Natural killer cell (primary cell): ENCODE data around the gene PCGF3. TPM values are rescaled to one million over a fixed set of nuclear protein-coding genes. Genes with fewer than 3 reads are reported as not detected.

ENCODE experiments used
- ATAC-seq, 3 donors: fragments of 150-1000 bp in 2 of 3; fragments of 200-7000 bp in 1 of 3; cut with Tn5 transposase; 1 replicate in 1 of 3; 2 replicates in 2 of 3; pipeline ENCODE4 v1.10.0; 2021; ENCODE audit warnings: mild to moderate bottlenecking in 2 of 3, moderate library complexity in 2 of 3
- DNase-seq, 2 donors: peaks; one replicate each; pipeline versions ENCODE4 v3.0.0 to v3.0.0-alpha.2; 2013 to 2021; ENCODE audit warnings: mixed read lengths in 1 of 2
- H3K27ac ChIP-seq: one replicate; pipeline ENCODE4 v1.5.1; 2013; ENCODE audit warnings: mild to moderate bottlenecking, low read length
- H3K27me3 ChIP-seq: one replicate; pipeline ENCODE4 v1.6.1; 2013; ENCODE audit warnings: low read length; ENCODE audit not compliant: control insufficient read depth, insufficient read depth
- H3K36me3 ChIP-seq: one replicate; pipeline ENCODE4 v1.6.1; 2013; ENCODE audit warnings: low read length; ENCODE audit not compliant: control insufficient read depth, insufficient read depth
- H3K4me1 ChIP-seq: one replicate; pipeline ENCODE4 v1.6.1; 2013; ENCODE audit warnings: low read length; ENCODE audit not compliant: control insufficient read depth, insufficient read depth
- H3K4me3 ChIP-seq: one replicate; pipeline ENCODE4 v1.5.1; 2013; ENCODE audit warnings: low read length
- H3K9me3 ChIP-seq: one replicate; pipeline ENCODE4 v1.6.1; 2013; ENCODE audit warnings: low read length; ENCODE audit not compliant: control insufficient read depth, insufficient read depth
- H3K27ac Mint-ChIP-seq, 2 donors: one replicate each; pipeline ENCODE4 v1.8.0; 2022; ENCODE audit warnings: mild to moderate bottlenecking in 2 of 2, mixed read lengths in 2 of 2, moderate library complexity in 1 of 2
- H3K27me3 Mint-ChIP-seq, 2 donors: one replicate each; pipeline ENCODE4 v1.8.0; 2022; ENCODE audit warnings: low read depth in 2 of 2, mixed read lengths in 2 of 2
- H3K36me3 Mint-ChIP-seq: one replicate; pipeline ENCODE4 v1.8.0; 2022; ENCODE audit warnings: mixed read lengths
- H3K4me1 Mint-ChIP-seq, 2 donors: one replicate each; pipeline ENCODE4 v1.8.0; 2022; ENCODE audit warnings: mixed read lengths in 2 of 2
- H3K4me3 Mint-ChIP-seq: one replicate; pipeline ENCODE4 v1.8.0; 2022; ENCODE audit warnings: mild to moderate bottlenecking, moderate library complexity, mixed read lengths
- H3K9me3 Mint-ChIP-seq, 2 donors: one replicate each; pipeline ENCODE4 v1.8.0; 2022; ENCODE audit warnings: mixed read lengths in 2 of 2
- CTCF ChIP-seq: fragments of 200-600 bp; IDR thresholded peaks from one replicate; pipeline ENCODE4 v1.8.0; 2022; ENCODE audit warnings: antibody characterized with exemption
- WGBS: methylation state at CpG from one replicate; pipeline ENCODE4 v1.1.7; 2013; ENCODE audit warnings: missing lambda C conversion rate; ENCODE audit not compliant: insufficient coverage; 5-methylcytosine and 5-hydroxymethylcytosine counted together
- intact Hi-C: fragments of 100-400 bp; cut with micrococcal nuclease; formaldehyde crosslinking; loops from one replicate; pipeline ENCODE4 v1.14.2; 2022
- total RNA-seq, 4 donors: library from RNA; stranded (reverse); fragments of 120-200 nt in 1 of 4; gene quantifications; one replicate each; pipeline versions ENCODE4 v1.2.3 to v1.2.4, GENCODE V29; 2013 to 2022

The PCGF3 gene
- total RNA-seq, 3 donors from 2014 or later (not counting 1 experiment from before 2014, with no cell fraction given), result 71.2 to 101 (median 97.2) TPM

GRCh38 chr4:671769-672168 is 33.9 kb upstream of the PCGF3 start:
- no peak for TF ChIP-seq CTCF
- ATAC-seq (no peak), DNase-seq (no peak)
- Mint-ChIP-seq H3K4me3 (no peak overlapping the region), H3K4me1 (peaks cover 7 to 14% of the 10 kb centered on the region in 2 donors), H3K9me3 (no peaks in the 10 kb centered on the region), H3K27me3 (no peaks in the 10 kb centered on the region), H3K27ac (no peak overlapping the region), H3K36me3 (no peaks in the 10 kb centered on the region)
- H3K4me3 ChIP-seq, result no peak overlapping the region
- H3K36me3 ChIP-seq, result peaks cover 17% of the 10 kb centered on the region
- no peaks in the 10 kb centered on the region for H3K27me3 ChIP-seq
- no peaks in the 10 kb centered on the region for H3K9me3 ChIP-seq
- peaks cover 31% of the 10 kb centered on the region for H3K4me1 ChIP-seq
- H3K27ac ChIP-seq, result no peak overlapping the region
- WGBS, result 90% methylated on average over 2 of the region's 3 CpGs
- intact Hi-C loops, result no loop called here

GRCh38 chr4:673349-674091 is 32.1 kb upstream of the PCGF3 start:
- Mint-ChIP-seq H3K4me1 (peaks cover 7 to 14% of the 10 kb centered on the region in 2 donors), H3K4me3 (peak overlapping the region; percentile 82), H3K36me3 (no peaks in the 10 kb centered on the region), H3K9me3 (no peaks in the 10 kb centered on the region), H3K27me3 (no peaks in the 10 kb centered on the region), H3K27ac (peak overlapping the region; percentile 81 to 92)
- DNase-seq, result no peak
- no peaks in the 10 kb centered on the region for H3K27me3 ChIP-seq
- no peak for ATAC-seq
- peaks cover 17% of the 10 kb centered on the region for H3K36me3 ChIP-seq
- 14% methylated on average over 55 of the region's 55 CpGs for WGBS
- intact Hi-C loops, result loop anchor here (1.0 kb wide), 1 partner anchor 429 kb away; no protein-coding TSS in a partner anchor
- peak overlapping the region; percentile 54 for H3K4me3 ChIP-seq
- no peak for TF ChIP-seq CTCF
- H3K27ac ChIP-seq, result no peak overlapping the region
- H3K9me3 ChIP-seq, result no peaks in the 10 kb centered on the region
- H3K4me1 ChIP-seq, result peaks cover 31% of the 10 kb centered on the region

GRCh38 chr4:674172-675035 is 31.2 kb upstream of the PCGF3 start, which contains the start of the genes ATP5ME and MYL5:
Gene ATP5ME (minus strand): TSS chr4:674276. CDS start chr4:674247, 29 bp downstream.
Gene MYL5 (plus strand): TSS chr4:674542. CDS start chr4:678027, 3,485 bp downstream.
- intact Hi-C loops, result loop anchor here (1.0 kb wide), 1 partner anchor 430 kb away; no protein-coding TSS in a partner anchor
- WGBS, result under 1% methylated on average over 84 of the region's 84 CpGs

More at GRCh38 chr4:674172-675035, 31.2 kb upstream of the PCGF3 start, which contains the start of the genes ATP5ME and MYL5:
- Histone ChIP-seq H3K4me3 (peak within 1 kb of the TSS; percentile 61), H3K27me3 (no peaks in the 10 kb centered on the region), H3K27ac (peak within 1 kb of the TSS; percentile 92), H3K9me3 (no peaks in the 10 kb centered on the region), H3K36me3 (peaks cover 17% of the 10 kb centered on the region), H3K4me1 (peaks cover 36% of the 10 kb centered on the region)
- H3K4me1 Mint-ChIP-seq, result peaks cover 7 to 14% of the 10 kb centered on the region in 2 donors
- H3K4me3 Mint-ChIP-seq, result peak within 1 kb of the TSS; percentile 88
- H3K27me3 Mint-ChIP-seq, result no peaks in the 10 kb centered on the region
- TF ChIP-seq CTCF, result peak; percentile 84
- peak; percentile 99 for DNase-seq
- no peaks in the 10 kb centered on the region for H3K9me3 Mint-ChIP-seq
- H3K36me3 Mint-ChIP-seq, result no peaks in the 10 kb centered on the region
- H3K27ac Mint-ChIP-seq, result peak within 1 kb of the TSS; percentile 81 to 92
- ATAC-seq, result peak; percentile 90 to 97 (median 92)
